Caco-2 (cell line): ENCODE measurements around the gene COL6A2. TPM values are rescaled to one million over a fixed set of nuclear protein-coding genes. Genes with fewer than 3 reads are reported as not detected.
"Not testable (repeated sequence)": the region's sequence is repeated elsewhere in the genome, so short reads cannot be mapped to it uniquely, and the experiment has no call there.

ENCODE experiments used
- BruUV-seq: library from RNA; stranded (reverse); fragments of 400-500 nt; replicated peaks from 2 replicates; lab custom pipeline; 2021; lab: Mats Ljungman, UMichigan
- CTCF ChIA-PET: fragments of 300-600 bp; sonication (Branson Sonifier 250); formaldehyde crosslinking; loops from one replicate; lab custom pipeline; 2022; ENCODE audit warnings: antibody characterized with exemption; lab: Charles Lee
- POLR2A ChIA-PET: fragments of 300-600 bp; sonication (Branson Sonifier 250); formaldehyde crosslinking; loops from one replicate; lab custom pipeline; 2022; ENCODE audit warnings: antibody characterized with exemption; lab: Charles Lee
- DNase-seq, 2 experiments: peaks; one replicate each; pipeline versions ENCODE4 v3.0.0 to v3.0.0-alpha.2; 2020 to 2022
- H3K27me3 ChIP-seq: replicated peaks from 2 replicates; pipeline ENCODE4 v1.6.0; 2011; ENCODE audit warnings: low read length; ENCODE audit not compliant: control insufficient read depth, insufficient read depth
- H3K36me3 ChIP-seq: 2 replicates; pipeline ENCODE4 v1.5.1; 2011; ENCODE audit warnings: low read length; ENCODE audit not compliant: control insufficient read depth, insufficient read depth
- H3K4me1 ChIP-seq: fragments of 250-450 bp; sonication (Bioruptor Pico); 2 replicates; pipeline ENCODE4 v1.5.1; 2020; ENCODE audit warnings: mild to moderate bottlenecking
- H3K4me3 ChIP-seq: 2 replicates; pipeline ENCODE4 v1.5.1; 2011; ENCODE audit warnings: low read depth, mild to moderate bottlenecking, control low read depth, low read length
- H3K9me3 ChIP-seq: fragments of 250-450 bp; sonication (Bioruptor Pico); 2 replicates; pipeline ENCODE4 v1.5.1; 2020; ENCODE audit warnings: mild to moderate bottlenecking, moderate library complexity
- H3K27ac Mint-ChIP-seq: one replicate; pipeline ENCODE4 v1.8.0; 2022; ENCODE audit warnings: mixed read lengths; ENCODE audit not compliant: unreplicated experiment
- H3K27me3 Mint-ChIP-seq: one replicate; pipeline ENCODE4 v1.8.0; 2022; ENCODE audit warnings: mixed read lengths; ENCODE audit not compliant: insufficient read depth, unreplicated experiment
- H3K36me3 Mint-ChIP-seq: one replicate; pipeline ENCODE4 v1.8.0; 2022; ENCODE audit warnings: mild to moderate bottlenecking, mixed read lengths; ENCODE audit not compliant: insufficient read depth, unreplicated experiment
- H3K4me1 Mint-ChIP-seq: one replicate; pipeline ENCODE4 v1.8.0; 2022; ENCODE audit warnings: low read depth, mixed read lengths; ENCODE audit not compliant: unreplicated experiment
- H3K4me3 Mint-ChIP-seq: one replicate; pipeline ENCODE4 v1.8.0; 2022; ENCODE audit warnings: mild to moderate bottlenecking, moderate library complexity, mixed read lengths; ENCODE audit not compliant: unreplicated experiment
- H3K9me3 Mint-ChIP-seq: one replicate; pipeline ENCODE4 v1.8.0; 2022; ENCODE audit warnings: mixed read lengths; ENCODE audit not compliant: unreplicated experiment
- CTCF ChIP-seq, 2 experiments: fragments of 200-600 bp in 1 of 2; IDR thresholded peaks; 1 replicate in 1 of 2; 2 replicates in 1 of 2; pipeline versions ENCODE4 v1.5.1 to v1.8.0; 2011 to 2022; ENCODE audit warnings: antibody characterized with exemption in 1 of 2, control low read depth in 1 of 2, inconsistent platforms in 1 of 2, low read depth in 1 of 2, low read length in 1 of 2, mild to moderate bottlenecking in 1 of 2, moderate library complexity in 1 of 2; ENCODE audit not compliant: insufficient read depth in 1 of 2, severe bottlenecking in 1 of 2, unreplicated experiment in 1 of 2
- intact Hi-C: fragments of 100-400 bp; cut with micrococcal nuclease; formaldehyde crosslinking; loops from one replicate; pipeline ENCODE4 v1.10.0; 2022; ENCODE audit not compliant: unreplicated experiment
- total RNA-seq: library from RNA; stranded (reverse); gene quantifications from 2 replicates; pipeline ENCODE4 v1.2.3, GENCODE V29; 2022

The COL6A2 gene
- total RNA-seq, 1 experiment from 2014 or later, result 8.8 TPM

- no peak for DNase-seq
- ChIA-PET CTCF (no interaction called here), POLR2A (no interaction called here)
- no peaks in the 10 kb centered on the region for H3K9me3 Mint-ChIP-seq
- Histone ChIP-seq H3K9me3 (no peaks in the 10 kb centered on the region), H3K27me3 (no peaks in the 10 kb centered on the region), H3K4me1 (no peaks in the 10 kb centered on the region; the same call in 1 of the 2 replicates), H3K36me3 (no peaks in the 10 kb centered on the region), H3K4me3 (no peak overlapping the region)
- TF ChIP-seq CTCF (IDR thresholded peaks at IDR 0.05; ENCODE audit: insufficient read depth in 1 of 2, low read depth in 1 of 2, low read length in 1 of 2, severe bottlenecking in 1 of 2, unreplicated experiment in 1 of 2), result no peak
- BruUV-seq, result no TSS peak
- no peaks in the 10 kb centered on the region for H3K36me3 Mint-ChIP-seq
- no peak overlapping the region for H3K4me3 Mint-ChIP-seq
- H3K4me1 Mint-ChIP-seq, result peaks cover 8% of the 10 kb centered on the region
- no peak overlapping the region for H3K27ac Mint-ChIP-seq
- intact Hi-C loops, result no loop called here
- no peaks in the 10 kb centered on the region for H3K27me3 Mint-ChIP-seq
These were observed 28.7 kb upstream of the COL6A2 start for GRCh38 chr21:46069166-46069565.

- DNase-seq, result peak in 1 of 2 experiments; percentile 8
- Mint-ChIP-seq H3K9me3 (no peaks in the 10 kb centered on the region), H3K36me3 (no peaks in the 10 kb centered on the region), H3K4me3 (no peak overlapping the region), H3K27ac (no peak overlapping the region), H3K27me3 (no peaks in the 10 kb centered on the region), H3K4me1 (peaks cover 8% of the 10 kb centered on the region)
- TF ChIP-seq CTCF (IDR thresholded peaks at IDR 0.05; ENCODE audit: insufficient read depth in 1 of 2, low read depth in 1 of 2, low read length in 1 of 2, severe bottlenecking in 1 of 2, unreplicated experiment in 1 of 2), result no peak
- ChIA-PET POLR2A (no interaction called here), CTCF (no interaction called here)
- BruUV-seq, result no TSS peak
- Histone ChIP-seq H3K9me3 (no peaks in the 10 kb centered on the region), H3K4me1 (no peaks in the 10 kb centered on the region; the same call in 1 of the 2 replicates), H3K27me3 (no peaks in the 10 kb centered on the region), H3K4me3 (no peak overlapping the region), H3K36me3 (no peaks in the 10 kb centered on the region)
- intact Hi-C loops, result no loop called here
These were observed 28.1 kb upstream of the COL6A2 start for GRCh38 chr21:46069719-46070279.

DNA sequence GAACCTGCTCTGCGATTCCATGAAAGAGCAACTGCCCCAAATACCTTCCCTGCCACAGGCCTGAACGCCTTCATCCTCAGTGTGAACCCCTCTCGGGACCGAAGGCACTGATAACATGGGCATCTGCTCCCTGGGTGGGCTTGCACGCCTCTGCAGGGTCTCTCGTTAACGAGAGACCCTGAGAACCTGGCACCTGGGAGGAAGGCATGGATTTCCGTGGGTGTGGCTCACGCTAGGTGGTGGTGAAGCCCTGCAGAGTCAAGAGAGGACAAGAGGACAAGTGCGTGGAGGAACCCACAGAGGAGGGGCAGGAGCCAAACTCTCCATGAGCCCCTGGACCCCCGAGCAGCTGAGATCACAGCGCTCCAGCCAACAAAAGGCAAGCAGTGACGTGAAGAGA, 26.8 kb upstream of the COL6A2 start:
- intact Hi-C loops, result no loop called here
- Histone ChIP-seq H3K36me3 (no peaks in the 10 kb centered on the region), H3K4me3 (no peak overlapping the region), H3K4me1 (no peaks in the 10 kb centered on the region), H3K9me3 (no peaks in the 10 kb centered on the region), H3K27me3 (no peaks in the 10 kb centered on the region)
- Mint-ChIP-seq H3K27ac (no peak overlapping the region), H3K9me3 (no peaks in the 10 kb centered on the region), H3K4me1 (no peaks in the 10 kb centered on the region), H3K4me3 (no peak overlapping the region), H3K36me3 (no peaks in the 10 kb centered on the region), H3K27me3 (no peaks in the 10 kb centered on the region)
- POLR2A ChIA-PET, result no interaction called here
- peak in 1 of 2 experiments; percentile 14 for DNase-seq
- CTCF ChIA-PET, result no interaction called here
- no peak for TF ChIP-seq CTCF (IDR thresholded peaks at IDR 0.05; ENCODE audit: insufficient read depth in 1 of 2, low read depth in 1 of 2, low read length in 1 of 2, severe bottlenecking in 1 of 2, unreplicated experiment in 1 of 2)
- BruUV-seq, result no TSS peak

DNA sequence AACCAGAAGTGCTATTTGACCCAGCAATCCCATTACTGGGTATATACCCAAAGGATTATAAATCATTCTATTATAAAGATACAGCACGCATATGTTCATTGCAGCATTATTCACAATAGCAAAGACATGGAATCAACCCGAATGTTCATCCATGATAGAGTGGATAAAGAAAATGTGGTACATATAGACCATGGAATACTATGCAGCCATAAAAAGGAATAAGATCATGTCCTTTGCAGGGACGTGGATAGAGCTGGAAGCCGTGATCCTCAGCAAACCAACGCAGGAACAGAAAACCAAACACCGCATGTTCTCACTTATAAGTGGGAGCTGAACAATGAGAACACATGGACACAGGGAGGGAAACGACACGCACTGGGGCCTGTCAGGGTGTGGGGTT, 21.2 kb upstream of the COL6A2 start:
- BruUV-seq, H3K9me3 ChIP-seq, H3K4me1 ChIP-seq, CTCF ChIA-PET, H3K4me3 Mint-ChIP-seq, H3K36me3 ChIP-seq, H3K27me3 Mint-ChIP-seq, H3K4me3 ChIP-seq, intact Hi-C loops, H3K9me3 Mint-ChIP-seq, POLR2A ChIA-PET, H3K4me1 Mint-ChIP-seq, H3K27me3 ChIP-seq, H3K27ac Mint-ChIP-seq, H3K36me3 Mint-ChIP-seq, DNase-seq: not testable (repeated sequence)
